ENCODE measurements around the gene OR8D2. TPM values are rescaled to one million over a fixed set of nuclear protein-coding genes. Genes with fewer than 3 reads are reported as not detected.

Gene OR8D2
- total and polyA plus RNA-seq, 10 of the 15 experiments (the other 5 are each of a cell fraction or from before 2014, with no cell fraction given) = not detected

DNA sequence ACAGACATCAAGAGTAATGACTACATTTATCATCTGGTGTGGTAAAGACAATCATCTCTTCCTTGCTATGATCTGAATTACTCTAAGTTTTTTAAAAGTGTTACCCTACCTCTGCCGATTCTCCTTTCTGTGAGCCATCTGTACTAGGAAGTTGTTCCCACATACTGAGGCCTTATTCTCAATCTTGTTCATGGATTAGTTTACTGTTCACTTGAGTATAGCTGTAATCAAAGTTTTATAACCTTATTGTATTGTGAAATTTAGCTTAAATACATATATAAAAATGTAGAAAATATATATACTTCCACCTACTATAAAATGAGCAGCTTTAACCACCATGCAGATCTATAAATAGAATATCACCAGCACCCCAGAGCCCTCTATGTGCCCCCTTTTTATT is 2.4 kb upstream of the OR8D2 start:
- no peak for DNase-seq (ENCODE audit: low read depth, low spot score)

More for the DNA sequence above, 2.4 kb upstream of the OR8D2 start:
- no peak overlapping the region for H3K4me3 ChIP-seq
- no peaks in the 10 kb centered on the region for H3K9me3 ChIP-seq (replicated peaks; ENCODE audit: control insufficient read depth, insufficient read depth, low read length)
- WGBS (ENCODE audit: insufficient coverage, insufficient replicate concordance, low lambda C conversion rate, missing lambda C conversion rate) = 81% methylated on average over 1 of the region's 1 CpG
- H3K4me2 ChIP-seq (ENCODE audit: control insufficient read depth, insufficient read depth) = no peak overlapping the region
- BruUV-seq (replicated peaks) = no TSS peak
- H3K36me3 ChIP-seq (ENCODE audit: control insufficient read depth in 2 of 2, insufficient read depth in 2 of 2, low read length in 1 of 2) = no peaks in the 10 kb centered on the region
- no peak overlapping the region for H3K27ac ChIP-seq (ENCODE audit: control insufficient read depth, insufficient read depth)
- ATAC-seq = no peak
- intact Hi-C loops (cut with micrococcal nuclease; ENCODE audit: unreplicated experiment) = no loop called here
- CTCF ChIA-PET = no interaction called here
- no peaks in the 10 kb centered on the region for H3K4me1 ChIP-seq (ENCODE audit: control insufficient read depth, insufficient read depth, low read length)
- TF ChIP-seq, protein P1, sequence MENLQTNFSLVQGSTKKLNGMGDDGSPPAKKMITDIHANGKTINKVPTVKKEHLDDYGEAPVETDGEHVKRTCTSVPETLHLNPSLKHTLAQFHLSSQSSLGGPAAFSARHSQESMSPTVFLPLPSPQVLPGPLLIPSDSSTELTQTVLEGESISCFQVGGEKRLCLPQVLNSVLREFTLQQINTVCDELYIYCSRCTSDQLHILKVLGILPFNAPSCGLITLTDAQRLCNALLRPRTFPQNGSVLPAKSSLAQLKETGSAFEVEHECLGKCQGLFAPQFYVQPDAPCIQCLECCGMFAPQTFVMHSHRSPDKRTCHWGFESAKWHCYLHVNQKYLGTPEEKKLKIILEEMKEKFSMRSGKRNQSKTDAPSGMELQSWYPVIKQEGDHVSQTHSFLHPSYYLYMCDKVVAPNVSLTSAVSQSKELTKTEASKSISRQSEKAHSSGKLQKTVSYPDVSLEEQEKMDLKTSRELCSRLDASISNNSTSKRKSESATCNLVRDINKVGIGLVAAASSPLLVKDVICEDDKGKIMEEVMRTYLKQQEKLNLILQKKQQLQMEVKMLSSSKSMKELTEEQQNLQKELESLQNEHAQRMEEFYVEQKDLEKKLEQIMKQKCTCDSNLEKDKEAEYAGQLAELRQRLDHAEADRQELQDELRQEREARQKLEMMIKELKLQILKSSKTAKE (IDR thresholded peaks at IDR 0.05; ENCODE audit: low read depth, poor library complexity, severe bottlenecking) = no peak
- no peak for TF ChIP-seq MYC (IDR thresholded peaks at IDR 0.05; ENCODE audit: insufficient read depth, insufficient read length, insufficient replicate concordance, low read length, severe bottlenecking)
- TF ChIP-seq IRF5 (IDR thresholded peaks at IDR 0.05; ENCODE audit: borderline replicate concordance) = no peak
- no peak for TF ChIP-seq TARDBP (IDR thresholded peaks at IDR 0.05; ENCODE audit: borderline replicate concordance)
- no peak for TF ChIP-seq ZBTB11 (CRISPR knock-in tag; IDR thresholded peaks at IDR 0.05)
- no peak for TF ChIP-seq ZNF384 (IDR thresholded peaks at IDR 0.05; ENCODE audit: borderline replicate concordance, low read depth, low read length)
- TF ChIP-seq, protein P2, sequence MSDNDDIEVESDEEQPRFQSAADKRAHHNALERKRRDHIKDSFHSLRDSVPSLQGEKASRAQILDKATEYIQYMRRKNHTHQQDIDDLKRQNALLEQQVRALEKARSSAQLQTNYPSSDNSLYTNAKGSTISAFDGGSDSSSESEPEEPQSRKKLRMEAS (IDR thresholded peaks at IDR 0.05; ENCODE audit: low read depth, low read length) = no peak
- no peak for TF ChIP-seq MXI1 (IDR thresholded peaks at IDR 0.05; ENCODE audit: low read depth, low read length)
- TF ChIP-seq ATF7 (IDR thresholded peaks at IDR 0.05; ENCODE audit: low read depth) = no peak
- TF ChIP-seq, protein P3, sequence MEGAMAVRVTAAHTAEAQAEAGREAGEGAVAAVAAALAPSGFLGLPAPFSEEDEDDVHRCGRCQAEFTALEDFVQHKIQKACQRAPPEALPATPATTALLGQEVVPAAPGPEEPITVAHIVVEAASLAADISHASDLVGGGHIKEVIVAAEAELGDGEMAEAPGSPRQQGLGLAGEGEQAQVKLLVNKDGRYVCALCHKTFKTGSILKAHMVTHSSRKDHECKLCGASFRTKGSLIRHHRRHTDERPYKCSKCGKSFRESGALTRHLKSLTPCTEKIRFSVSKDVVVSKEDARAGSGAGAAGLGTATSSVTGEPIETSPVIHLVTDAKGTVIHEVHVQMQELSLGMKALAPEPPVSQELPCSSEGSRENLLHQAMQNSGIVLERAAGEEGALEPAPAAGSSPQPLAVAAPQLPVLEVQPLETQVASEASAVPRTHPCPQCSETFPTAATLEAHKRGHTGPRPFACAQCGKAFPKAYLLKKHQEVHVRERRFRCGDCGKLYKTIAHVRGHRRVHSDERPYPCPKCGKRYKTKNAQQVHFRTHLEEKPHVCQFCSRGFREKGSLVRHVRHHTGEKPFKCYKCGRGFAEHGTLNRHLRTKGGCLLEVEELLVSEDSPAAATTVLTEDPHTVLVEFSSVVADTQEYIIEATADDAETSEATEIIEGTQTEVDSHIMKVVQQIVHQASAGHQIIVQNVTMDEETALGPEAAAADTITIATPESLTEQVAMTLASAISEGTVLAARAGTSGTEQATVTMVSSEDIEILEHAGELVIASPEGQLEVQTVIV (IDR thresholded peaks at IDR 0.05; ENCODE audit: borderline replicate concordance, partially characterized antibody) = no peak
- TF ChIP-seq BRCA1 (IDR thresholded peaks at IDR 0.05; ENCODE audit: low read depth, low read length) = no peak
- TF ChIP-seq HCFC1 (IDR thresholded peaks at IDR 0.05; ENCODE audit: low read length) = no peak
- no peak for TF ChIP-seq SPI1 (IDR thresholded peaks at IDR 0.05; ENCODE audit: borderline replicate concordance, insufficient read depth, low read depth, low read length)
- RAD21 ChIA-PET (ENCODE audit: unreplicated experiment) = no interaction called here
- in situ Hi-C loops (cut with MboI) = no loop called here
- FAIRE-seq = no peak
- SMC1A ChIA-PET (ENCODE audit: uncharacterized antibody, unreplicated experiment) = no interaction called here
- no peaks in the 10 kb centered on the region; the same call in 1 of the 2 replicates for H4K20me1 ChIP-seq (ENCODE audit: control insufficient read depth, insufficient read depth)
- H3K27me3 ChIP-seq (replicated peaks in 1 of 2; ENCODE audit: control insufficient read depth in 2 of 2, insufficient read depth in 2 of 2, low read length in 1 of 2) = peaks cover 0 to 1% of the 10 kb centered on the region in 2 experiments; a peak in 1 of 4 replicates
- POLR2A ChIA-PET = interaction anchor here (0.5 kb wide), 1 partner anchor 94 kb away, joined by 3 read pairs; no protein-coding TSS in a partner anchor
- no peaks in the 10 kb centered on the region for H3K79me2 ChIP-seq (ENCODE audit: control insufficient read depth, insufficient read depth, low read length)
- H3K9ac ChIP-seq (ENCODE audit: control insufficient read depth, insufficient read depth, low read length) = no peak overlapping the region
- no peak overlapping the region for H2AFZ ChIP-seq (ENCODE audit: control insufficient read depth, low read depth, low read length)

Data from GM12878 (cell line).